Common myeloid progenitor, CD34-positive (primary cell): ENCODE data around the gene SWSAP1.

Source experiments
- CTCF ChIA-PET: fragments of 350-600 bp; sonication (Branson Sonifier 250); formaldehyde crosslinking; loops from one replicate; lab custom pipeline; 2021; ENCODE audit warnings: antibody characterized with exemption; lab: Charles Lee
- POLR2A ChIA-PET: fragments of 350-600 bp; sonication (Branson Sonifier 250); formaldehyde crosslinking; loops from one replicate; lab custom pipeline; 2021; ENCODE audit warnings: antibody characterized with exemption; lab: Charles Lee
- DNase-seq, 3 donors: peaks; one replicate each; pipeline versions ENCODE4 v3.0.0 to v3.0.0-alpha.2; 2013
- H3K27ac ChIP-seq, 2 experiments: 1 replicate in 1 of 2; 2 replicates in 1 of 2; pipeline ENCODE4 v1.7.0; 2013; ENCODE audit warnings: inconsistent platforms in 2 of 2, low read length in 2 of 2, mild to moderate bottlenecking in 2 of 2, low read depth in 1 of 2, moderate library complexity in 1 of 2; ENCODE audit not compliant: severe bottlenecking in 2 of 2, insufficient read depth in 1 of 2, poor library complexity in 1 of 2
- H3K27me3 ChIP-seq, 5 experiments: replicated peaks in 2 of 5; 1 replicate in 3 of 5; 2 replicates in 2 of 5; pipeline versions ENCODE4 v1.6.1 to v1.7.0; 2013; ENCODE audit warnings: low read length in 4 of 5, mild to moderate bottlenecking in 2 of 5, moderate library complexity in 2 of 5, inconsistent platforms in 1 of 5; ENCODE audit not compliant: insufficient read depth in 5 of 5, control insufficient read depth in 4 of 5
- H3K36me3 ChIP-seq, 4 experiments: 1 replicate in 2 of 4; 2 replicates in 2 of 4; pipeline versions ENCODE4 v1.6.1 to v1.7.0; 2013; ENCODE audit warnings: low read length in 3 of 4, control low read depth in 1 of 4, mild to moderate bottlenecking in 1 of 4; ENCODE audit not compliant: control insufficient read depth in 4 of 4, insufficient read depth in 4 of 4
- H3K4me1 ChIP-seq, 4 experiments: 1 replicate in 3 of 4; 2 replicates in 1 of 4; pipeline versions ENCODE4 v1.6.1 to v1.7.1; 2013; ENCODE audit warnings: low read length in 3 of 4, mild to moderate bottlenecking in 3 of 4, control low read depth in 1 of 4, inconsistent platforms in 1 of 4, moderate library complexity in 1 of 4; ENCODE audit not compliant: control insufficient read depth in 4 of 4, insufficient read depth in 4 of 4; ENCODE audit errors: control extremely low read depth in 1 of 4
- H3K4me3 ChIP-seq, 7 experiments: 1 replicate in 4 of 7; 2 replicates in 3 of 7; pipeline versions ENCODE4 v1.5.1 to v1.7.0; 2013; ENCODE audit warnings: mild to moderate bottlenecking in 7 of 7, low read length in 6 of 7, moderate library complexity in 6 of 7, inconsistent platforms in 2 of 7, low read depth in 2 of 7, control low read depth in 1 of 7; ENCODE audit not compliant: insufficient read depth in 4 of 7, control insufficient read depth in 1 of 7; ENCODE audit errors: extremely low read depth in 1 of 7
- H3K9me3 ChIP-seq, 5 experiments: 1 replicate in 4 of 5; 2 replicates in 1 of 5; pipeline versions ENCODE4 v1.6.1 to v1.7.1; 2013; ENCODE audit warnings: low read length in 4 of 5, mild to moderate bottlenecking in 2 of 5, inconsistent platforms in 1 of 5, low read depth in 1 of 5, moderate library complexity in 1 of 5; ENCODE audit not compliant: control insufficient read depth in 4 of 5, insufficient read depth in 2 of 5; ENCODE audit errors: control extremely low read depth in 1 of 5
- WGBS: methylation state at CpG from one replicate; pipeline ENCODE4 v1.1.5; 2013; ENCODE audit not compliant: insufficient coverage; 5-methylcytosine and 5-hydroxymethylcytosine counted together

SWSAP1 gene

DNA sequence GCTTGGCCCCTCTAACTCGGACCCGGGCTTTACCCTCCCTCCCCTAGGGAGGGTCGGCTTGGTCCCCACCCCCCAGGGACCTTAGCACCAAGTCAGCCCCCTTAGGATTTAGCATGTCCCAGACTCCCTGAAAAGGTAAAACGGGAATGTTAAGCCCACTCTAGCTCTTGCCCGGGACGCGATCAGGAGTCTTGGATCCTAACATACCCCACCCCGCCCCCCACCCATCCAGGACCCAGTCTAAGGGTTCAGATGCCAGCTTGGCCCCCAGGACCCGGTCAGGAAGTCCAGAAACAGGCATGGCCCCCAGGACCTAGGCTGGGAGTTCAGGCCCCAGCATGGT lies 9.2 kb downstream of the SWSAP1 start:
- ChIA-PET CTCF (interaction anchor here (0.6 to 6.0 kb wide), 17 partner anchors 9 to 99 kb away, joined by 3 to 36 read pairs (median 4); partner anchors contain the start of genes PRKCSH, RGL3 and SWSAP1), POLR2A (interaction anchor here (1.6 kb wide), 1 partner anchor 38 kb away, joined by 5 read pairs; no protein-coding TSS in a partner anchor)
- no peak for DNase-seq
- H3K4me3 ChIP-seq = peak overlapping the region; percentile 24 to 67 (median 54)
- no peaks in the 10 kb centered on the region for H3K9me3 ChIP-seq
- H3K27ac ChIP-seq = peak overlapping the region in 1 of 2 experiments; percentile 43
- no peaks in the 10 kb centered on the region for H3K36me3 ChIP-seq
- WGBS = 0% methylated on average over 4 of the region's 9 CpGs
- peaks cover 0 to 6% (median 0%) of the 10 kb centered on the region in 5 experiments for H3K27me3 ChIP-seq
- H3K4me1 ChIP-seq = peaks cover 8 to 51% (median 47%) of the 10 kb centered on the region in 4 experiments

GRCh38 chr19:11384778-11385129 lies 10.3 kb downstream of the SWSAP1 start:
- Histone ChIP-seq H3K4me1 (peaks cover 8 to 51% (median 47%) of the 10 kb centered on the region in 4 experiments), H3K36me3 (no peaks in the 10 kb centered on the region), H3K9me3 (no peaks in the 10 kb centered on the region), H3K27me3 (peaks cover 0 to 6% (median 0%) of the 10 kb centered on the region in 5 experiments), H3K4me3 (no peak overlapping the region), H3K27ac (no peak overlapping the region)
- ChIA-PET CTCF (interaction anchor here (0.6 to 6.0 kb wide), 5 partner anchors 22 to 64 kb away, joined by 3 to 36 read pairs (median 5); partner anchors contain the start of gene PRKCSH), POLR2A (no interaction called here)
- 100% methylated on average over 1 of the region's 5 CpGs for WGBS
- peak in 1 of 3 donors; percentile 27 for DNase-seq

- peak in 2 of 3 donors; percentile 80 to 84 for DNase-seq
- WGBS = 47% methylated on average over 14 of the region's 19 CpGs
These were observed 12.9 kb downstream of the SWSAP1 start for GRCh38 chr19:11387162-11388034.

GRCh38 chr19:11390359-11390758 lies 15.9 kb downstream of the SWSAP1 start:
- ChIA-PET POLR2A (no interaction called here), CTCF (interaction anchor here (0.6 to 2.4 kb wide), 7 partner anchors 9 to 92 kb away, joined by 3 to 7 read pairs (median 5); partner anchors contain the start of gene SWSAP1)
- WGBS = no CpG with 5 or more reads among the region's 2 CpGs
- no peaks in the 10 kb centered on the region for H3K27me3 ChIP-seq
- H3K4me3 ChIP-seq = no peak overlapping the region
- no peaks in the 10 kb centered on the region for H3K36me3 ChIP-seq
- H3K4me1 ChIP-seq = peaks cover 4 to 12% (median 8%) of the 10 kb centered on the region in 4 experiments
- DNase-seq = peak in 1 of 3 donors; percentile 15
- no peak overlapping the region for H3K27ac ChIP-seq
- peaks cover 0 to 8% (median 5%) of the 10 kb centered on the region in 5 experiments for H3K9me3 ChIP-seq

More at GRCh38 chr19:11387162-11388034, 12.9 kb downstream of the SWSAP1 start:
- no peaks in the 10 kb centered on the region for H3K36me3 ChIP-seq
- peaks cover 0 to 8% (median 5%) of the 10 kb centered on the region in 5 experiments for H3K9me3 ChIP-seq
- ChIA-PET CTCF (interaction anchor here (0.9 to 3.1 kb wide), 6 partner anchors 9 to 94 kb away, joined by 3 to 10 read pairs (median 4); partner anchors contain the start of gene ELAVL3), POLR2A (interaction anchor here (0.7 kb wide), 1 partner anchor 35 kb away, joined by 5 read pairs; no protein-coding TSS in a partner anchor)
- H3K4me3 ChIP-seq = peak overlapping the region in 1 of 7 experiments; percentile 15
- H3K4me1 ChIP-seq = peaks cover 4 to 30% (median 26%) of the 10 kb centered on the region in 4 experiments
- H3K27ac ChIP-seq = no peak overlapping the region
- H3K27me3 ChIP-seq = peaks cover 0 to 4% (median 0%) of the 10 kb centered on the region in 5 experiments

DNA sequence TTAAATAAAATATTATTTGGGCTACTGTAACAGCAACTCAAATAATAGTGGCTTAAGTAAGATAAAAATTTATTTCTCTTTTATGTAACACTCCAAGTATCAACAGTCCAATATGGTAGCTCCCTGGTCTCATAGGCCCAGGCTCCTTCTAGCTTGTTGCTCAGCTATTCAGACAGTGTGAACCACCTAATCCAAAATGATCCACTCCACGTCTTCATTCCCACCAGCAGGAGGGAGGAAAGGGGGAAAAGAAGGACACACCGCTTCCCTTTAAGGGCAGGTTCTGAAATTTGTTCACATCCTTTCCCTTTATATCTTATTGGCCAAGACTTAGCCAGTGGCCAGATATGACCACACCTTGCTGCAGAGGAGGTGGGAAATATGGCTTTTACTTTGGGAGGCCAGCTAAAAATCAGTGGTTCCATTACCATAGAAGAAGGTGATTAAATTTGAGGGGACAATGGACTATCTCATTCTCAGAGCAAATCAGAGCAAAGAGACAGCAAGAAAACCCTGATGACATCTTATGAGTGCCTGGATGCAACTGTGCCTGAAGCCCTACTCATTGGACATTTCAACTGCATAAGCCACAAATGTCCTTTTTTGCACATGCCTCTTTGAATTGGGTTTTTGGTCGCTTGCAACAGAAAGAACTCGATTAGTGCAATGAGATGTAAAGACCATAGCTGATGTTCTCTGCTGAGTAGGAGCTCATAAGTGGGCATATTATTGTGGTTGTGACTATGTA lies 16.6 kb downstream of the SWSAP1 start:
- WGBS = no CpG with 5 or more reads among the region's 4 CpGs

GRCh38 chr19:11397089-11397610 lies 22.7 kb downstream of the SWSAP1 start:
- H3K27ac ChIP-seq = no peak overlapping the region
- H3K4me1 ChIP-seq = no peaks in the 10 kb centered on the region
- no peak overlapping the region for H3K4me3 ChIP-seq
- DNase-seq = no peak
- H3K27me3 ChIP-seq = peaks cover 0 to 3% (median 0%) of the 10 kb centered on the region in 5 experiments
- H3K36me3 ChIP-seq = no peaks in the 10 kb centered on the region
- WGBS = 96% methylated on average over 19 of the region's 22 CpGs
- POLR2A ChIA-PET = no interaction called here
- CTCF ChIA-PET = interaction anchor here (1.3 to 1.7 kb wide), 2 partner anchors 9 to 20 kb away, joined by 4 to 5 read pairs; no protein-coding TSS in a partner anchor
- H3K9me3 ChIP-seq = no peaks in the 10 kb centered on the region

More for the DNA sequence above, 16.6 kb downstream of the SWSAP1 start:
- Histone ChIP-seq H3K27ac (no peak overlapping the region), H3K4me3 (no peak overlapping the region), H3K36me3 (no peaks in the 10 kb centered on the region), H3K9me3 (peaks cover 0 to 8% (median 5%) of the 10 kb centered on the region in 5 experiments), H3K4me1 (peaks cover 4 to 12% (median 8%) of the 10 kb centered on the region in 4 experiments), H3K27me3 (no peaks in the 10 kb centered on the region)
- POLR2A ChIA-PET = no interaction called here
- CTCF ChIA-PET = interaction anchor here (0.6 to 2.4 kb wide), 9 partner anchors 8 to 91 kb away, joined by 3 to 7 read pairs (median 5); partner anchors contain the start of gene SWSAP1
- DNase-seq = no peak
